HG03342 (cell line): ENCODE results near the gene PADI3.
"Not testable (repeated sequence)": the region's sequence is repeated elsewhere in the genome, so short reads cannot be mapped to it uniquely, and the experiment has no call there.

Experiments used
- ATAC-seq: cut with Tn5 transposase; IDR thresholded peaks from one replicate; pipeline ENCODE4 v1.9.1; 2021; ENCODE audit warnings: mild to moderate bottlenecking, moderate library complexity; ENCODE audit not compliant: unreplicated experiment

The PADI3 gene

GRCh38 chr1:17239420-17239819, 9.5 kb upstream of the PADI3 start:
- ATAC-seq: no peak

DNA sequence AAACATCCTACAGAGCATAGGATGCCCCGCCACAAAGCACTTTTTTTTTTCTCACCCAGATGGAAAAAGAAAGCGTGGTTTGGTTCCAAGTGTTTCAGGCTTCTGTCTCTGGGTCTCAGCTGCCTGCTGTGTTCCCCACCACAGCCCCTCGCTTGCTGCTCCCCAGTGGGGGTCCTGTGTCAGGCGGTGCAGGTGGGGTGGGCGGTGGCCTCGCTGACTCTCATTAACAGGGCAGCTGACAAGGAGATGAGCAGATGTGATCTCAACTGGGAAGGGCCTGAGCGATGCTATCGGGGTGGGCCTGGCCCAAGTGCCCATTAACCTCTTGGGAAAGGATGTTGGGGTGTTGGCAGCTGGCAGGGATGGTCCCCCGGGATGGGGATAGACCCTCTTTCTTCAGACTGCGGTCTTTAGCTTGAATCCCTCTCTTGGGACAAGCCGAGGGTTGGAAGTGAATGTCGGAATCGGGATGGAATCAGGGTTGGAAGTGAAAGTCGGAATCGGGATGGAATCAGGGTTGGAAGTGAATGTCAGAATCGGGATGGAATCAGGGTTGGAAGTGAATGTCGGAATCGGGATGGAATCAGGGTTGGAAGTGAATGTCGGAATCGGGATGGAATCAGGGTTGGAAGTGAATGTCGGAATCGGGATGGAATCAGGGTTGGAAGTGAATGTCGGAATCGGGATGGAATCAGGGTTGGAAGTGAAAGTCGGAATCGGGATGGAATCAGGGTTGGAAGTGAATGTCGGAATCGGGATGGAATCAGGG, 7.7 kb upstream of the PADI3 start:
- not testable (repeated sequence) for ATAC-seq

GRCh38 chr1:17241780-17242074, 7.2 kb upstream of the PADI3 start:
- ATAC-seq: not testable (repeated sequence)

- ATAC-seq: no peak
Measured at GRCh38 chr1:17243274-17243673, 5.6 kb upstream of the PADI3 start.

DNA sequence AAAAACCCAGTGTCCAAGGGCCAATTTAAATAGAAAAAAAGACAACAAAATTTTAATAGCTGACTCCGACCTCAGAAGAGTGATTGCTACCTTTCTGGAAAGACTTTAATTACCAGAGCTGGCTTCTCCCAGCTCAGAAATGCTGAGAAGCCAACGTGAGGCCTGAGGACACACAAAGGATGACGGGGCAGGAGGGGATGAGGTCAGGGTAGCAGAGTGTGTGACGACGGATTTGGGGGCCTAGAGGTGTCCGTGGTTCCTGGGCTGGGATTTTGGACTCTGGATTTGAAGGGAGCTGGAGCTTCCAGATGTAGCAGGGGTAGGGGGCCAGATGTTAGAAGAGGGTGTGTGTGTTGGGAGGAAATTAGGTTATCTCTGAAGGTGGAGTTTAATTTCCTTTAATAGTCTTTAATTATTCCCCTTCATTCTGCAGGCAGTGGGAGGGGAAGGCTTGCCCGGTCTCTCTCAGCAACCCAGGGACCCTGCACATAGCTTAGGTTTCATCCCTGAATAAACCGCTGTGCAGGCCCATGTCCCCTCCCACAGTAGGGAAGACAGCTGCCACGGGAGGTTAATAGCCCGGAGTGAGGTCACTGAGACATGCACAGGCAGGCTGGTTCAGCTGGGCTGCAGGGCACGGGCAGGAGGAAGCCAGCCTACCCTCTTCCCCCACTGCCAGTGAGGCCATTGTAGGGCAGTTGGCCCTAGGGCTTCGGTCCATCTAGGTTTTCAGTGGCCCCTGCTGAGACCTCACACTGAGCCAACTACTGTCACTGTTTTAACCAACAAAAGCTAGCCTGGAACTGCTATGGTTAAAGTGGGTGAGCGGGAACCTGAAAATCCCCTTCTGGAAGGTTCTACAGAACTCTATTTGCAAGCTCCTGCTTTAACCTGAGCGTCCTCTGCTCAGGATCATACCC, 3.8 kb upstream of the PADI3 start:
- no peak for ATAC-seq

- no peak for ATAC-seq
Measured at GRCh38 chr1:17245816-17246325, 3.0 kb upstream of the PADI3 start.

GRCh38 chr1:17246971-17247370, 1.9 kb upstream of the PADI3 start:
- ATAC-seq: no peak

DNA sequence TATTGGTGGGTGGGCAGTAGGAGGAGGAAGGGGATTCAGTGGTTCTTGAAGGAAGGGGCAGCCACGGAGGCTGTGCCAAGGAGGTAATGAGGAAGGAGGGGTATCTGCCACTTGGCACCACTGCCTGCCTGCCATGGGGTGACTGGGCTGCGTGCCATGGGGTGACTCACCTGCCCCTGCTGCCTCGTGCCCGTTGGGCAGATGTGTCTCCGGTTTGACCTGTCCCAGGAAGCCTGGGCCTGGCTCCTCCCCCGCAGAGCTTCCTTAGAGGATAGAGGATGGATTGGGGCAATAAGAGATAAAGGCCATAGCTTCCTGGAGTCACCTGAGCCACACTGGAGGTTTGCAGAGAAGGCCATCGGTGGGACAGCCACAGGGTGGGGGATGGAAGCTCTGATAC, 1.7 kb downstream of the PADI3 start:
- ATAC-seq: no peak

GRCh38 chr1:17251246-17251645, 2.3 kb downstream of the PADI3 start:
- ATAC-seq: no peak

- no peak for ATAC-seq
Measured at GRCh38 chr1:17251701-17252376, 2.9 kb downstream of the PADI3 start.

DNA sequence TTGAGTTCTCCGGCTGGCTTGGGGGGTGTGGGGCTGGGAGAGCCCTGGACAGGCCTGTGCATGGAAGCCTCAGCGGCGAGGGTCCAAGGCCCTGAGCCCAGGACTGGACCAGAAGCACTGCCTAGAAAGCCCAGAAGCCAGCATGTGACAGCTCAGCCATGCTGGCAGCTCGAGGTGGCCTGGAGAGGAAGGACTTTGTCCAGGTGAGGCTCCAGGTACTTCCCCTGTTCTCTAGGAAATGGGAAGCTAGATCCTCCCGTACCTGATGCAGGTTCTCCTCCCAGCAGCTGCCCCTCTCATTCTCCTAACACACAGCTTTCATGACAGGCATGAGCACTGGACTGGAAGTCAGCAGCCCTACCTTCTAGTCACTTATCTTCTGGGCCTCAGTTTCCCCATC, 6.4 kb downstream of the PADI3 start:
- no peak for ATAC-seq

GRCh38 chr1:17258116-17258757, 9.3 kb downstream of the PADI3 start:
- no peak for ATAC-seq

- ATAC-seq: no peak
Measured at GRCh38 chr1:17258758-17259130, 9.8 kb downstream of the PADI3 start.

DNA sequence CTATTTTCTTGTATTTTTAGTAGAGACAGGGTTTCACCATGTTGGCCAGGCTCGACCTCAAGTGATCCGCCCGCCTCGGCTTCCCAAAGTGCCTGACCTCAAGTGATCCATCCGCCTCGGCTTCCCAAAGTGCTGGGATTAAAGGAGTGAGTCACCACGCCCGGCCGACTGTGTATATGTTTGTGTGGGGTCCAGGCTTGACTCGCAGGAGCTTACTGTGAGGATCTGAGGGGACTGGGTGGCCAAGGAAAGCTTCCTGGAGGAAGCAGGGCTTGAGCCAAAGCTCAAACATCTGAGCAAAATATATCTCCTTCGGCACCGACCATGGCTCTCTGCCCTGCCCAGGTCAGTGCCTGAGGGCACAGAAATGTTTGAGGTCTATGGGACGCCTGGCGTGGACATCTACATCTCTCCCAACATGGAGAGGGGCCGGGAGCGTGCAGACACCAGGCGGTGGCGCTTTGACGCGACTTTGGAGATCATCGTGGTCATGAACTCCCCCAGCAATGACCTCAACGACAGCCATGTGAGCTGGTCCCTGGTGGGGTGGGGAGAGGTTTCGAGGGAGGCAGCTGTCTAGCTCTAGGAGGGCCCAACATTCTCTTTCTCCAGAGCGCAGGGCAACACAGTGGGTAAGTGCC, 10.5 kb downstream of the PADI3 start:
- ATAC-seq: no peak

GRCh38 chr1:17260264-17260663, 11.4 kb downstream of the PADI3 start:
- no peak for ATAC-seq

DNA sequence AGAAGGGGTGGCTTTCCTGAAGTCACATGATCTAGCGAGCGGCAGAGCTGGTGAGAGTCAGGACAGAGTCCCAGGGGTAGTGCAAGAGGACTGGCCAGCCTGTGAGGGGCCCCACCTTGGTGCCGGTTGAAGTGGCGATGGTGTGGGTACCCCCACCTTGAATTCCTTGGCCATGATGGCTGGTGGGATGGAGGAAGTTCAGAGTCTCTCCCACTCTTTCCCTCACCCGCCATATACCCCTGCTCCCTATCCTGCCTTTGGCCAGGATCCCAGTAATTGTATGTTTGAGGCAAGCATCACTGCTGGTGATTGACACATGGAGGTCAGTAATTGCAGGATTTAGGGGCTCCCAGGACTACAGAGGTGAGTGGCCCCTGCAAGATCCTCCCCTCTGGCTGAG, 11.8 kb downstream of the PADI3 start:
- ATAC-seq: no peak

- ATAC-seq: no peak
Measured at GRCh38 chr1:17263936-17264335, 15.0 kb downstream of the PADI3 start.

DNA sequence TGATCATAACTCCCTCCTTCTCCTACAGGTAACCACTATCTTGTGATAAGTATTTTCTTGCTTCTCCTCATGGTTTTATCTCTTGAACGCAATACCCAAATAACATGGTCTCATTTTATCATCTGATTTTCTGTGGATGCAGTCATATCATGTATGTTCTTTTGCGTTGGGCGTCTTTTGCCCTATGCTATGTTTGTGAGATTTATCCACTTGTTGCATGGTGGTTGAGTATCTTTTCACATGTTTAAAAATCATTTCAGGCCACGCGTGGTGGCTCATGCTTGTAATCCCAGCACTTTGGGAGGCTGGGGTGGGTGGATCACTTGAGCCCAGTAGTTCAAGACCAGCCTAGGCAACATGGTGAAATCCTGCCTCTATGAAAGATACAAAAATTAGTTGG, 15.6 kb downstream of the PADI3 start:
- no peak for ATAC-seq

GRCh38 chr1:17265162-17265561, 16.3 kb downstream of the PADI3 start:
- ATAC-seq: no peak

DNA sequence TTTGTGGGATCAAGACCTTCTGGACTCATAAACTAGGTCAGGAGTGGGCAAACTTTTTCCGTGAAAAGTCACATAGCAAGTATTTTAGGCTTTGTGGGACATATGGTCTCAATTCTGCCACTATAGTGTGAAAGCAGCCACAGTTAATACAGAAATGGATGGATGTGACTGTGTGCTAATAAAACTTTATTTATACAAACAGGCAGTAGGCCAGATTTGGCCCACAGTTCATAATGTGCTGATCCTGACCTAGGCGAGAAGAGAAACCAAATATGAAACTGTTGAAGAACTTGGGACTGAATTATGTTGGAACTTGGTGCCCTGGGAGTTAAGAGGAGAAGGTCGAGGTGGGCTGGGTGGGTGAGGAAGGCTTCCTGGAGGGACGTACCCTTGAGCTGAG, 17.1 kb downstream of the PADI3 start:
- ATAC-seq: no peak
